OCI-LY1 (cell line): ENCODE results near the gene TARS2.

ENCODE experiments used
- H2AFZ ChIP-seq: fragments of 200-600 bp; sonication (generic), shearing (Covaris generic); 2 replicates; pipeline ENCODE4 v1.6.0; 2014; ENCODE audit warnings: antibody characterized with exemption, mild to moderate bottlenecking, low read length
- H3F3A ChIP-seq: fragments of 200-600 bp; sonication (generic), shearing (Covaris generic); 2 replicates; pipeline ENCODE4 v1.6.0; 2014; ENCODE audit warnings: mild to moderate bottlenecking, antibody characterized with exemption, low read length, moderate library complexity; ENCODE audit not compliant: insufficient read depth
- H3K27ac ChIP-seq: fragments of 200-600 bp; sonication (generic); 2 replicates; pipeline ENCODE4 v1.5.1; 2014; ENCODE audit warnings: low read length, mixed run types, mild to moderate bottlenecking, low read depth; ENCODE audit not compliant: poor library complexity, severe bottlenecking
- H3K27me3 ChIP-seq: fragments of 200-600 bp; sonication (generic); 2 replicates; pipeline ENCODE4 v1.6.0; 2014; ENCODE audit warnings: antibody characterized with exemption, mild to moderate bottlenecking, low read length, moderate library complexity; ENCODE audit not compliant: insufficient read depth
- H3K36me3 ChIP-seq: fragments of 200-600 bp; sonication (generic); 2 replicates; pipeline ENCODE4 v1.6.1; 2014; ENCODE audit warnings: mild to moderate bottlenecking, antibody characterized with exemption, low read length, moderate library complexity, mixed read lengths; ENCODE audit not compliant: insufficient read depth
- H3K4me1 ChIP-seq: fragments of 200-600 bp; sonication (generic); 2 replicates; pipeline ENCODE4 v1.5.1; 2014; ENCODE audit warnings: mild to moderate bottlenecking, low read length, moderate library complexity; ENCODE audit not compliant: insufficient read depth, severe bottlenecking
- H3K4me2 ChIP-seq: fragments of 200-600 bp; sonication (generic), shearing (Covaris generic); 2 replicates; pipeline ENCODE4 v1.6.1; 2014; ENCODE audit warnings: low read length
- H3K4me3 ChIP-seq: fragments of 200-600 bp; sonication (generic); 2 replicates; pipeline ENCODE4 v1.5.1; 2014; ENCODE audit warnings: low read length, low read depth, mild to moderate bottlenecking, mixed read lengths; ENCODE audit not compliant: poor library complexity, severe bottlenecking
- H3K79me2 ChIP-seq: fragments of 200-600 bp; shearing (Covaris generic); 2 replicates; pipeline ENCODE4 v1.6.1; 2016; ENCODE audit warnings: mixed run types, low read length, mixed read lengths; ENCODE audit not compliant: insufficient read depth
- H3K9ac ChIP-seq: fragments of 200-600 bp; sonication (generic), shearing (Covaris generic); 2 replicates; pipeline ENCODE4 v1.6.1; 2014; ENCODE audit warnings: mild to moderate bottlenecking, low read length, mixed read lengths
- H3K9me2 ChIP-seq: fragments of 200-600 bp; sonication (generic), shearing (Covaris generic); 2 replicates; pipeline ENCODE4 v1.6.1; 2014; ENCODE audit warnings: low read depth, mild to moderate bottlenecking, low read length, mixed read lengths
- H3K9me3 ChIP-seq: fragments of 200-600 bp; shearing (Covaris generic); 2 replicates; pipeline ENCODE4 v1.6.1; 2014; ENCODE audit warnings: low read length, mixed read lengths
- H4K20me1 ChIP-seq: fragments of 200-600 bp; sonication (generic), shearing (Covaris generic); 2 replicates; pipeline ENCODE4 v1.6.0; 2016; ENCODE audit warnings: mild to moderate bottlenecking, low read length; ENCODE audit not compliant: insufficient read depth
- EZH2 ChIP-seq: fragments of 200-600 bp; sonication (generic), shearing (Covaris generic); IDR thresholded peaks from 2 replicates; pipeline ENCODE4 v1.8.0; 2017; ENCODE audit warnings: borderline replicate concordance, mixed run types, mild to moderate bottlenecking, antibody characterized with exemption, low read length, moderate library complexity, mixed read lengths
- TF ChIP-seq, protein P1 (sequence below): fragments of 200-600 bp; sonication (generic), shearing (Covaris generic); IDR thresholded peaks from 2 replicates; pipeline ENCODE4 v1.5.1; 2017; ENCODE audit warnings: mild to moderate bottlenecking, antibody characterized with exemption, low read length, moderate library complexity, mixed read lengths

Gene TARS2

DNA sequence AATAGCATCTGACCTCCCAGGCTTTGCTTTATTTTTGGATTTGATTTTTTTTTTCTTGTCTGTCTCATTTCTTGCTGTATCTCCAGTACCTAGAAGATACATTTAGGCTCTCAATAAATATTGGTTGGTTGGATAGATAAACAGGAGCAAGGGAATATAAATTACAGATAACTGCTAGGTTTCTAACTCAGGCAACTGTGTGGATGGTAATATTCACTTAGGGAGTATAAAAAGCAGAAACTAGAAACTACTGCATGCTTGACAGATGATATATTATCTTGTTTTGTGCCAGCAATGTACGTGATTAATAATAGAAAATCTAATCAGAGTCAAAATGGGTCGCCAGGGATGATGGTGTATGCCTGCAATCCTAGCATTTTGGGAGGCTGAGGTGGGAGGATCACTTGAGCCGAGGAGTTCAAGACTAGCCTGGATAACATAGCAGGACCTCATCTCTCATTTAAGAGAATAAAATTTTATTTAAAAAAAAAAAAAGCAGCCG lies 31.0 kb upstream of the TARS2 start:
- Histone ChIP-seq H3K79me2 (no peaks in the 10 kb centered on the region), H2AFZ (no peak overlapping the region), H3K4me3 (no peak overlapping the region), H3K9me2 (no peaks in the 10 kb centered on the region), H3K4me1 (no peaks in the 10 kb centered on the region), H4K20me1 (no peaks in the 10 kb centered on the region), H3F3A (no peaks in the 10 kb centered on the region), H3K27me3 (no peaks in the 10 kb centered on the region), H3K9ac (no peak overlapping the region), H3K4me2 (no peak overlapping the region), H3K36me3 (peaks cover 46% of the 10 kb centered on the region), H3K9me3 (no peaks in the 10 kb centered on the region), H3K27ac (no peak overlapping the region)
- TF ChIP-seq, protein P1, sequence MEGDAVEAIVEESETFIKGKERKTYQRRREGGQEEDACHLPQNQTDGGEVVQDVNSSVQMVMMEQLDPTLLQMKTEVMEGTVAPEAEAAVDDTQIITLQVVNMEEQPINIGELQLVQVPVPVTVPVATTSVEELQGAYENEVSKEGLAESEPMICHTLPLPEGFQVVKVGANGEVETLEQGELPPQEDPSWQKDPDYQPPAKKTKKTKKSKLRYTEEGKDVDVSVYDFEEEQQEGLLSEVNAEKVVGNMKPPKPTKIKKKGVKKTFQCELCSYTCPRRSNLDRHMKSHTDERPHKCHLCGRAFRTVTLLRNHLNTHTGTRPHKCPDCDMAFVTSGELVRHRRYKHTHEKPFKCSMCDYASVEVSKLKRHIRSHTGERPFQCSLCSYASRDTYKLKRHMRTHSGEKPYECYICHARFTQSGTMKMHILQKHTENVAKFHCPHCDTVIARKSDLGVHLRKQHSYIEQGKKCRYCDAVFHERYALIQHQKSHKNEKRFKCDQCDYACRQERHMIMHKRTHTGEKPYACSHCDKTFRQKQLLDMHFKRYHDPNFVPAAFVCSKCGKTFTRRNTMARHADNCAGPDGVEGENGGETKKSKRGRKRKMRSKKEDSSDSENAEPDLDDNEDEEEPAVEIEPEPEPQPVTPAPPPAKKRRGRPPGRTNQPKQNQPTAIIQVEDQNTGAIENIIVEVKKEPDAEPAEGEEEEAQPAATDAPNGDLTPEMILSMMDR = no peak
- TF ChIP-seq EZH2 = no peak

DNA sequence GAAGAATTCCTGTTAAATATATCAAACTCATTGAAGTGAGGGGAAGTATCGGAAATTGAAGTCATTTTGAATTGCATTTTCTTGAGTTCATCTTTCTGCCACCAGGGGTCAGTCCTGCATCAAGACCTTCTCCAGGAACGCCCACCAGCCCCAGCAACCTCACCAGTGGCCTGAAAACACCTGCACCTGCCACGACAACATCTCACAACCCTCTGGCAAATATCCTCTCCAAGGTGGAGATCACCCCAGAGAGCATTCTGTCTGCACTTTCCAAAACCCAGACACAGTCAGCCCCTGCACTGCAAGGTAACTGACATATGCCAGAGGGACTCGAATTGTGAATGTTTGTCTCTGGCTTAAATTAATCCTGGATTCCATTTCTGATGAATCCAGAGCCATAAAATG lies 22.8 kb upstream of the TARS2 start:
- Histone ChIP-seq H3K27me3 (no peaks in the 10 kb centered on the region), H3F3A (no peaks in the 10 kb centered on the region), H3K4me2 (no peak overlapping the region), H3K4me1 (no peaks in the 10 kb centered on the region), H3K27ac (no peak overlapping the region), H3K36me3 (peaks cover 57% of the 10 kb centered on the region), H3K9me2 (no peaks in the 10 kb centered on the region), H2AFZ (no peak overlapping the region), H4K20me1 (no peaks in the 10 kb centered on the region), H3K4me3 (no peak overlapping the region), H3K9ac (no peak overlapping the region), H3K9me3 (no peaks in the 10 kb centered on the region), H3K79me2 (no peaks in the 10 kb centered on the region)
- TF ChIP-seq, protein P1 = peak; percentile 70
- TF ChIP-seq EZH2 = no peak

DNA sequence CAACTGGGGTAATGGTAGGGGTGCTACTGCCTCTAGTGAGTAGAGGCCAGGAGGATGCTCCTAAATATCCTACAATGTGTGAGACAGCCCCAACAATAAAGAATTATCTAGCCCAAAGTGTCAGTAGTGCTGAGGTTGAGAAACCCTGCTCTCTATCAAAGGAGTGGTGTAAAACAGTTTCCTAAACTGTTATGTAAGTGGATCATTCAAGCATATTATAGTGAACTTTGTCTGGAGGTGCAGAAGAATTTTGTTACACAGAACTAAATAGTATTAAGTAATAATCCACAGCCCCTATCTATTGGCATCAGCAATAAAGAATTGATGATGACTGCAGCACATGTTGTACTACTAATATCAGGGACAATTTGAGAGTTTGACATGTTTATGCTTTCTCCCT lies 20.3 kb upstream of the TARS2 start:
- H3K4me2 ChIP-seq = no peak overlapping the region
- H3K27ac ChIP-seq = no peak overlapping the region
- no peak overlapping the region for H3K4me3 ChIP-seq
- no peaks in the 10 kb centered on the region for H3K79me2 ChIP-seq
- no peaks in the 10 kb centered on the region for H3F3A ChIP-seq
- no peaks in the 10 kb centered on the region for H4K20me1 ChIP-seq
- H3K9me3 ChIP-seq = no peaks in the 10 kb centered on the region
- H2AFZ ChIP-seq = no peak overlapping the region
- no peak overlapping the region for H3K9ac ChIP-seq
- no peaks in the 10 kb centered on the region for H3K9me2 ChIP-seq
- H3K36me3 ChIP-seq = peaks cover 61% of the 10 kb centered on the region
- H3K27me3 ChIP-seq = no peaks in the 10 kb centered on the region
- H3K4me1 ChIP-seq = no peaks in the 10 kb centered on the region
- TF ChIP-seq EZH2 = no peak
- TF ChIP-seq, protein P1 = no peak
